K562 (cell line): ENCODE results near the gene VGF. TPM values are rescaled to one million over a fixed set of nuclear protein-coding genes. Genes with fewer than 3 reads are reported as not detected.

Experiments
- CHD1 ChIP-seq: fragments of 200-600 bp; sonication (generic); IDR thresholded peaks from one replicate; pipeline ENCODE4 v1.6.1; 2012; ENCODE audit warnings: mild to moderate bottlenecking, moderate library complexity, low read length, inconsistent platforms
- CHD7 ChIP-seq: fragments of 200-600 bp; sonication (generic); IDR thresholded peaks from one replicate; pipeline ENCODE4 v1.6.1; 2012; ENCODE audit warnings: mild to moderate bottlenecking, low read depth, low read length, inconsistent platforms
- EP300 ChIP-seq: IDR thresholded peaks from 2 replicates; pipeline ENCODE4 v1.6.1; 2012; ENCODE audit warnings: low read length, improper control_type of control experiment
- GABPB2 ChIP-seq: fragments of 250-450 bp; sonication (Bioruptor Pico); conservative IDR thresholded peaks from 2 replicates; pipeline ENCODE4 v1.5.1; 2021; ENCODE audit warnings: mild to moderate bottlenecking
- HDAC3 ChIP-seq: fragments of 450-650 bp; IDR thresholded peaks from 2 replicates; pipeline ENCODE4 v1.6.1; 2018; ENCODE audit warnings: borderline replicate concordance, mild to moderate bottlenecking, moderate library complexity; ENCODE audit not compliant: partially characterized antibody
- MXD1 ChIP-seq: fragments of 250-450 bp; sonication (Bioruptor Pico); IDR thresholded peaks from 2 replicates; pipeline ENCODE4 v1.8.0; 2021; ENCODE audit warnings: borderline replicate concordance, mild to moderate bottlenecking, moderate library complexity; ENCODE audit not compliant: poor library complexity, severe bottlenecking
- NFIX ChIP-seq: fragments of 250-450 bp; sonication (Bioruptor Pico); IDR thresholded peaks from 2 replicates; pipeline ENCODE4 v1.4.0; 2020; ENCODE audit warnings: low read depth, mild to moderate bottlenecking, moderate library complexity
- SMARCB1 ChIP-seq: IDR thresholded peaks from 2 replicates; pipeline ENCODE4 v1.6.1; 2011; ENCODE audit warnings: improper control_type of control experiment, low read depth; ENCODE audit not compliant: insufficient read length
- ZNF3 ChIP-seq: fragments of 250-450 bp; sonication (Bioruptor Pico); IDR thresholded peaks from 2 replicates; pipeline ENCODE4 v1.5.0; 2021; ENCODE audit warnings: mild to moderate bottlenecking, moderate library complexity
- ZNF324 ChIP-seq: fragments of 250-450 bp; sonication (Bioruptor Pico); IDR thresholded peaks from 2 replicates; pipeline ENCODE4 v1.4.0; 2020; ENCODE audit warnings: mild to moderate bottlenecking
- ZNF449 ChIP-seq: fragments of 250-450 bp; sonication (Bioruptor Pico); IDR thresholded peaks from 2 replicates; pipeline ENCODE4 v1.8.0; 2022; ENCODE audit warnings: moderate library complexity, mild to moderate bottlenecking, inconsistent platforms
- ZNF512 ChIP-seq: IDR thresholded peaks from 2 replicates; pipeline ENCODE4 v1.6.1; 2016; ENCODE audit warnings: missing genetic modification characterization, missing compliant biosample characterization
- ZSCAN29 ChIP-seq: fragments of 450-650 bp; IDR thresholded peaks from 2 replicates; pipeline ENCODE4 v1.6.1; 2017
- polyA plus RNA-seq, 8 experiments: library from polyadenylated mRNA; depleted of rRNA in 4 of 8; stranded (reverse) in 5 of 8; unstranded in 3 of 8; fragments of >200 nt; fragmentation: Nextera tagmentation in 2 of 8; fragmentation: Illumina TruSeq in 1 of 8; extraction: Ambion mirVana in 2 of 8; extraction: Trizol in 1 of 8; gene quantifications; 2 replicates each; pipeline versions ENCODE4 v1.2.1 to v1.2.3, GENCODE V29; 2011 to 2014; ENCODE audit warnings: inconsistent platforms in 1 of 8, missing spikeins in 1 of 8
- total RNA-seq, 7 experiments: library from RNA; depleted of rRNA in 6 of 7; stranded (reverse); fragments of >200 nt in 6 of 7; fragmentation: Illumina TruSeq in 2 of 7; extraction: Trizol in 2 of 7; gene quantifications; 2 replicates each; pipeline versions ENCODE4 v1.2.1 to v1.2.3, GENCODE V29; 2011 to 2021; ENCODE audit warnings: low replicate concordance in 1 of 7

Gene VGF
- total and polyA plus RNA-seq, 9 of the 15 experiments (the other 6 are each of a cell fraction or from before 2014, with no cell fraction given), result 0.03 to 5.7 (median 0.34) TPM

- TF ChIP-seq CHD7, result no peak
- no peak for TF ChIP-seq MXD1 (CRISPR knock-in tag)
- no peak for TF ChIP-seq ZNF324 (CRISPR knock-in tag)
- no peak for TF ChIP-seq GABPB2 (CRISPR knock-in tag)
- no peak for TF ChIP-seq CHD1
- peak; percentile 32 for TF ChIP-seq SMARCB1
- TF ChIP-seq ZNF3 (CRISPR knock-in tag), result no peak
- TF ChIP-seq NFIX (CRISPR knock-in tag), result no peak
- no peak for TF ChIP-seq ZNF512 (tag)
- TF ChIP-seq HDAC3, result no peak
- TF ChIP-seq ZSCAN29, result no peak
- TF ChIP-seq EP300, result peak; percentile 89
- no peak for TF ChIP-seq ZNF449
Measured at GRCh38 chr7:101138213-101138870, 27.0 kb downstream of the VGF start (continued).
